Stimulated activated CD4-positive, alpha-beta T cell treated with anti-CD3 and anti-CD28 coated beads, Interleukin-4, amount 100 ng/mL, for 4 hours (primary cell): ENCODE data around the gene UBE2G2.
A peak's percentile ranks its signal among the peaks of the same experiment; 100 is the strongest.
"Not testable (repeated sequence)": the region's sequence is repeated elsewhere in the genome, so short reads cannot be mapped to it uniquely, and the experiment has no call there.

Experiments used
- DNase-seq, 2 experiments: peaks; one replicate each; pipeline ENCODE4 v3.0.0-alpha.2; 2020

Gene UBE2G2

DNA sequence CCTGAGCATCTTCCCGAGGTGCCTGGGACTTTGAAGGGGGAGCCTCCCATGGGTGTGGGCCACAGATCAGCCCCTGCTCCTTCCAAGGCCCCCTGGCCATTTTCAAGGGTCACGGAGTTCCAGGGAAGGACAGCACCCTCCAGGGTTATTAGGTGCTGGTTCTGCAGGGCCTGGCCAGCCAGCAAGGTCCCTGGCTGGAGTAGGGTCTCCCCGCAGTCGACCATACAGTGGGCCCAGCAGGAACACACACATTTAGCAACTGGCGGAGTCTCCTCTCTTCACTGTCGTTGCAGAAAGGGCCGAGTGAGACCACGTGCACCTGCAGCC is 34.0 kb upstream of the UBE2G2 start:
- DNase-seq, result no peak

DNA sequence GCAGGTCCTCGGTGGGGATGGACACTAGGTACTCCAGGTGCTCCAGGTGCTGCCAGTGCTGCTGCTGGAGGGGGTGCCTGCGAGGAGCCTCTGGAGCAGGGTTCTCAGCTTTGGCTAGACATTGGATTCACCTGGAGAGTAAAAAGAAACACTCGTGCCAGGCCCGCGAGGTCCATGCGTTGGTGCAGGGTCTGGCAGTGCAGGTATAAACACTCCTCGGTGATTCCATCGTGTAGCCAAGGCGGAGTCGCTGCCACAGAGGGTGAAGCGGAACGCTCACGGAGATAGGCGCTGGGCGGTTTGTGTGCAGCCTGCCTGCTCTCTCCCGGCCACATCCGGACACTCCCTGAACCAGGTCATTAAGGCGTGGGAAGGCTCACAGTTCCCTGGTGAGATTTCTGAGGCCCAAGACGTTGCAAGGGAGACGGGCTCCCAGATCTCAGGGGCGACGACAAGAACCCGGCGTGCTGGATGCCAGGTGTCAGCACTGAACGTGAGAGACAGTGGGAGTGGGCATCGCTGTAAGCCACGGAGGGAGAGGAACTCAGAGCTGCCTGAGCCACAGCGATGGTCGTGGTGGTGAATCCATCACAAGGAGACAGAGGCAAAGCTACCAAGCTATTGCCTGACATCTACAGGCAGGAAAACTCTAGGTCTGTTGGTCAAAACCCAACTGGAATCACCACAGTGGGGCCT is 33.5 kb upstream of the UBE2G2 start:
- no peak for DNase-seq

DNA sequence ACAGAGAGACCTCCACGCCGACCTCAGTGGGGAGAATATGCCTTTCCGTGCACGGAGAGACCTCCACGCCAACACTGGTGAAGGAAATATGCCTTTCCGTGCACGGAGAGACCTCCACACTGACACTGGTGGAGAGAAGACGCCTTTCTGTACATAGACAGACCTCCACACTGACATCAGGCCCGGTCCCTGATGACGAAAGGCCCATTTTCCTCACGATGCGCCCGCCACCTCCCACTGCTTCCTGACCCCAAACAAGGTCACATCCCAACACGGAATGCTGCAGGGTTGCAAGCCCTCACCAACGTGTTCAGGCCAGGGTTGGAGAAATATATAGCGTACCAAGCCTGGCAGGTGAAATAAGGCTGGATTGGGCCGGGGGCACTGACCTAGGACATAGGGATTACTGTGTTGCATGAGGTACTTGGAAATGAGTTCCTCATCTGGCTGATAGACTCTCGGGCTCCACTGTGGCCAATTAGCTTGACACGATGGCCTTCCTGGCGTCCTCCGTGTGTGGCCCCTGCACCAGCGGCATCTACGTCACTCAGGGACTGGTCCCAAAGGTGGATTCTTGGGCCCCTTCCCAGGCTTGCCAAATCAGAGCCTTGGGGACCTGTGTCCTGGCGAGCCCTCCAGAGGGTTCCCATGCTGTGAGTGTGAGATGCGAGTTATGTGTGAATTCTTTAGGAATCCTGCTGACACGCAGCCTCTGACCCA is 32.8 kb upstream of the UBE2G2 start:
- DNase-seq, result no peak

DNA sequence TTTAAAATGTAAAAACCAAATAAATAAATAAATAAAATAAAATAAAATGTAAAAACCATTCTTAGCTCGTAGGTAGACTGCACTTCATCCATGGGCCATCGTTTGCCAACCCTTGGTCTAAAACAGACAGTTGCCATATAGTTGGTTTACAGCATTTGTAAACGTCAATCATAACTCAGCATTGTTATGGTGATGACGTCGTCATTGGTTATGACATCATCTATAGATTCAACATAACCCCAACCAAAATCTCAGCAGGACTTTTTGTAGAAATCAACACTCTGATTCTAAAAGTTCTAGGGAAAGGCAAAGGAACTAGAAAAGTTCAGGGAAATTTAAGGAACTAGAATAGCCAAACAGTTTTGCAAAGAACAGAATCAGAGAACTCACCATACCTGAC is 32.0 kb upstream of the UBE2G2 start:
- no peak for DNase-seq

DNA sequence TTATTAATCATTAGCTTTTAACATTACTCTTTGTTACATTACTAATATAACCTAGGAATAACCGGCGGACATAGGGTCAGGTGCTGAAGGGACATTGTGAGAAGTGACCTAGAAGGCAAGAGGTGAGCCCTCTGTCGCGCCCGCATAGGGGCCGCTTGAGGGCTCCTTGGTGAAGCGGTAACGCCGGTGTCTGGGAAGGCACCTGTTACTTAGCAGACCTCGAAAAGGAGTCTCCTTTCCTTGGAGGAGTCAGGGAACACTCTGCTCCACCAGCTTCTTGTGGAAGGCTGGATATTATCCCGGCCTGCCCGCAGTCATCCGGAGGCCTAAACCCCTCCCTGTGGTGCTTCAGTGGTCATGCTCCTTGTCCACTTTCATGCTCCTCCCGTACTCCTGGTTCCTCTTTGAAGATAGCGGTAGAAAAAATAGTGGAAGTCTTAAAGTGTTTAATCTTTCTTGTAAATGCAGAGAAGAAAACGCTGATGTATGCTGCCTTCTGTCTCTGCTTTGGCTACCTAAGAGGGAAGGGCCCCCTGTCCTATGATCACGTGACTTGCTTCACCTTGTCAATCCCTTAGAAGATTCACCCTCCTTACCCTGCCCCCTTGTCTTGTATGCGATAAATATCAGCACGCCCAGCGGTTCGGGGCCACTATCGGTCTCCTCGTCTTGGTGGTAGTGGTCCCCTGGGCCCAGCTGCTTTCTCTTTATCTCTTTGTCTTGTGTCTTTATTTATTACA is 31.1 kb upstream of the UBE2G2 start:
- not testable (repeated sequence) for DNase-seq

DNA sequence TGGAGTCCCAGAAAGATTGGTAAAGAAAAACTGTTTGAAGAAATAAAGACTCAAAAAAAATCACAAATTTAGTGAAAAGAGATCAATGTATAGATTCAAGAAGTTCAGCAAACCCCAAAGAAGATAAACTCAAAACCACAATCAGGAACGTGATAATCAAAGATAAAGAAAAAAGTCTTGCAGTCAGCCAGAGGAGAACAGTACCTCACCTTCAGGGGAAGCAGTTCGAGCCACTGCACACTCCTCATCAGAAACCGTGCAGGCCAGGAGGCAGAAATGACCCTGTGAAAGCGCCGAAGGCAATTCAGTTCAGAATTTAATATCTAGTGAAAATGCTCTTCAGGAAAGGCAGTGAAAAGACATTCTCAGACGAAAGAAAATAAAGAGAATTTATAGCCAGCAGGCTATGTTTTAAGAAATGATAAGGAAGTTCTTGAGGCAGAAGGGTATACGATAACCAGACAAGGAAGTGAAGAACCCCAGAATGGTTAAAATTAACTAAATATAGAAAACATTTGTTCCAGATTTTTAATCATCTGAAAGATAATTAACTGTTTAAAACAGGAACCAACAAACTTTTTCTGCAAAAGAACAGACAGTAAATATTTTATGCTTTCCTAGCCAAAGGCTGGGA is 29.7 kb upstream of the UBE2G2 start:
- no peak for DNase-seq

DNA sequence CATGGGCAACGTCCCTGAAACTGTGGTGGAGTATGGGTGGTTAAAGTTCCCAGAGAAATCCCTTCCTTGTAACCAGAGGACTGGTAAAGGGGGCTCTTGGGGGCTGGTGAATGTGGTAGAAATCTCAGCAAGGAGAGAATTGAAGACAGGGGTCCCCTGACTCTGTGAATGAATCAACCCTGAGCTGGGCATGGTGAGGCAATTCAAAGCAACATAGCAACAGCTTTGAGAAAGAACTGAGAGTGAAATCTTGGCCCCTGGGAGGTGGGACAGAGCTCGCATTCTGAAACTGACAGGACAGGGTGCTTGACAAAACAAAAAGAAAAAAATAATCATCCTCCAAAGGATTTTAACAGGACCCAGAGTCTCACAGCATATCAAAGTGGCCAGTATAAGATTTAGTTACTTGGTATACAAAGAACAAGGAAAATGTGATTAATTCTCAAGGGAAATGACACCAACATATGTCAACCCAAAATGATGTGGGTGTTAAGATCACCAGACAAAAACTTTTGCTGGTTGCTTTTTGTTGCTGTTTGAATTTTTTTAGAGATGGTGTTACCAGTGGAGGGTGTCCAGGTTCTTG is 28.0 kb upstream of the UBE2G2 start:
- no peak for DNase-seq

DNA sequence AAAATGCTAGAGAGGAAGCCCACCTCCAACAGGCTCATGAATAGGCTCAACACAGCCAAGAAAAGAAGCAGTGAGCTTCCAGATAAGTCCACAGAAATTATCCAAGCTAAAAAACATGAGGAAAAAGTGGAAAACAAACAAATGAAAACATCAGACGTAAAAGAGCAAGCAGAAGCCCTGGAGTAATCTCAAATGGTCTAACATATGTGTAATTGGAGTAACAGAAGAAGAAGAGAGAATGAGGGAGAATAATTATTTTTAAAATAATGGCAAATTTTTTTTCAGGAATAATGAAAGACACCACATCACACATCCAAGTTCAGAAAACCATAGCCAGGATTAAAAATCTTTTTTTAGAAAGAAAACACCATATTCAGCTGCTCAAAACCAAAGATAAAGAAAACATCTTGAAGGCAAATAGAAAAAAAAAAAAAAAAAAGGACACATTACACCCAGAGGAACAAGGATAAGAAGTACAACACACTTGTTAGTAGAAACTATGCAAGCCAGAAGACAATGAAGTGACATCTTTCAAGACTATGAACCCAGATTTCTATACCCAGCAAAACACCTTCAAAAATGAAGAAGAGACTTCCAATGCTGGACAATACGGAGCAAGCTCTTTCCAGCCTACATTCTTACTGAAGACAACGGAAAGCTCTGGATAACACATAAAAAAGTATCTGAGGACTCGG is 26.9 kb upstream of the UBE2G2 start:
- no peak for DNase-seq

DNA sequence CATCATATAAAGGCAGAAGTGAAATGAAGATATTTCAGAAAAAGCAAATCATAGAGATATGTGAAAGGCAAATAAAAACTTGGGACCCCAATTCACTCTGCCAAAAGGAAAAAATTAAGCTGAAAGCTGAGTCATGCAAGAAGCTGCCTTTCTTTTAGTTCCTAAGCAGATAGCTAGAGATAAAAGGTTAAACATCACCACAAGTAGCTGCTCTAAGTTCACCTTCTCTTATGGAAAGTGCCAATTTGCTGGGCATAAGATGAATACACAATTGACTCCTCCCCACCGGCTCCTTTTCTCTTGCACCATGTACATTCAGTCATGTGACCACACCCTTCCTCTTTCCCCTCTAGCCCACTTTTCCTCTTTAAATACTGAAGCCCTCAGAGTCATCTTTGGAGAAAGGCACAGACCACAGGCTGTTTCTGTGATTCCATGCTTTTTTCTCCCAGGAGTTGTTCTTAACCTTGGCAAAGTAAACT is 21.6 kb upstream of the UBE2G2 start:
- DNase-seq, result no peak

DNA sequence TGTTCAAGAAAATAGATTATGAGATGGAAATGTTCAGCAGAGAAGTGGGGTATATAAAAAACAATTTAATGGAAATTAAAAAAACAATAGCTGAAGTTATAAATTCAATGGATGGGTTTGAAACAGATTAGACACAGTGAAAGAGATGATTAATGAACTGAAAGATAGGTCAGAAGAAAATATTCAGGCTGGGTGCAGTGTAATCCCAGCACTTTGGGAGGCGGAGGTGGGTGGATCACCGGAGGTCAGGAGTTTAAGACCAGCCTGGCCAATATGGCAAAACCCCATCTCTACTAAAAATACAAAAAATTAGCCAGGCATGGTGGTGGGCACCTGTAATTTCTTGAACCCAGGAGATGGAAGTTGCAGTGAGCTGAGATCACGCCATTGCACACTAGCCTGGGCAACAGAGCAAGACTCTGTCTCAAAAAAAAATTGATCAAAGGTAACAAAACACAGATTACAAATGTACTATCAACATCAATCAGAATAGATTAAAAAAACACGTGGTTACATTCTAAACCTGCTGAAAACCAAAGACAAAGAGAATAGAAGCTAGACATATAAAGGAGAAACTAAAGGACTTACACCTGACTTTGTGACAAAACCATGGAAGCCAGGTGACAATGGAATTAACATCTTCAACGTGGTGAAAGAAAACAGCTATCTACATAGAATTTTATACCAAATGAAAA is 21.0 kb upstream of the UBE2G2 start:
- no peak for DNase-seq

DNA sequence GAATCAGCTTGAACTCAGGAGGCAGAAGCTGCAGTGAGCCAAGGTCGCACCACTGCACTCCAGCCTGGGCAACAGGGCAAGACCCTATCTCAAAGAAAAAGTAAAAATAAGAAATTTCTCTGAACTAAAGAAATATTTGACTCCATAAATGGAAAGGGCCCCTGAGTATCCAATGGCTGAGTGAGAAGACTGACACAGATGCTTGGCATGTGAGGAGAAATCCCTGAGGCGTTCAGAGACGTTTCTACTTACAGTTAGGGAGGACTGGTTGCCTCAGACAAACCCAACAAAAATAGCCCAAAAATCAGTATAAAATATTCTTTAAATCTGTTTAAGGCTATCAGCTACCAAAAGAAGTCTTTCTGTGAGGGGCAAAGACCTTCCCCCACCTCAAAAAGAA is 19.2 kb upstream of the UBE2G2 start:
- DNase-seq, result no peak

DNA sequence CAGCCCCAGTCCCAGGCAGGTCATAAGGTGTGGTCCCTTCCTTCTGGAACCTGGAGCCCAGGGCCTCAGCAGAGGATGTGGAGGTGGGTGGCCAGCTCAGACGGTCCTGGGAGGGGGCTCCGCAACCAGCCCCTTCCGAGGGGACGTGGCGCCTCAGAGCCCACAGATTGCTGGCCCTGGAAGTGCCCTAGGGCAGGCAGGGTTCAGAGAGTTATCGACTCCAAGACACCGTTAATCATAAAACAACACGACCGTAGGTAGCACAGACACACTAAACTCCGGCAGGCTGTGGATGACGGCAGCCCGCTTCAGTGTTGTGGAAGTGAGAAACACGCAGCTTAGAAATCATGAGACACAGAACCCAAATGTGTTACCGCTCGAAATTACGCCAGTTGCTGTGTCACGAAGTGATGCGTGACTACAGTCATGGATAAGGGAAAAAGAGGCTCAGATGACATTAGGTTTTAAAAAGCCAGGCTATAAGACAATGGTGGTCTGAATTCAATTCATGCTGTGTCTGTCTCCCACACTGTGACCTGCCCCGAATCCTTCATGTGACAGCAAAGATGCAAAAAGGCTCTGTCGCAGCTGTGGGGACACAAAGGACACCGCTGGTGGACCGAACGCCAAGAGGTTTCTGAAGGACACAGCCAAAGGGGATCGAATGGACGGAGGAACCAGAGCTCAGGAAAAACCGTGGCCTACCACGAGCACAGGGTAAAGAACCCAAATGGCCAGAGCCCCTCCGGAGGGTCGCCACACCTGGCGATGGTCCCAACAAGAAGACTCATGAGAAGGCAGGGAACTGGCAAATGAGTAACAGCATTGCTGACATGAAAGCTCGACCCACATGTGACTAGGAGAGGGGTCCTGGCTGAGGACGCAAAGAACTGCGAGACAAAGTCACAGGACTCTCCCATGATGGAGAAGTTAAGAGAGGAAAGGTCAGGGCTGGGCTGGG is 17.9 kb upstream of the UBE2G2 start:
- no peak for DNase-seq

DNA sequence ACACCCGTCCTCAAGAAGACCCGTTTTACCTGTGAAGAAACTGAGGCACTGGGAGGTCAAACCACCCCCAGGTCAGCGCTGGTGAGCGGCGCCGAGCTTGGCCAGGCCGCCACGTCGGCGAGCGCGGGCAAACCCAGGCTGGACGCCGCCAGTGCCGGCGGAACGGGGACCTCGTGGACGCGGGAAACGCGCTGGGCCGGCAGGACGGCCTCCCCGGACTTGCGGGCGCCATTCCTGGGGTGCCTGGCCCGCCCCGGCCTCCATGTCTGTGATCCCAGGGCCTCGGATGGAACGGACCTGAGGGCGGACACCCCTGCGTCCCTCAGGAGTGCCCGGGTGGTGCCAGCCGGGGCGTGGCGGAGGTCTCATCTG is 17.0 kb upstream of the UBE2G2 start:
- peak in 1 of 2 experiments; percentile 9 for DNase-seq

DNA sequence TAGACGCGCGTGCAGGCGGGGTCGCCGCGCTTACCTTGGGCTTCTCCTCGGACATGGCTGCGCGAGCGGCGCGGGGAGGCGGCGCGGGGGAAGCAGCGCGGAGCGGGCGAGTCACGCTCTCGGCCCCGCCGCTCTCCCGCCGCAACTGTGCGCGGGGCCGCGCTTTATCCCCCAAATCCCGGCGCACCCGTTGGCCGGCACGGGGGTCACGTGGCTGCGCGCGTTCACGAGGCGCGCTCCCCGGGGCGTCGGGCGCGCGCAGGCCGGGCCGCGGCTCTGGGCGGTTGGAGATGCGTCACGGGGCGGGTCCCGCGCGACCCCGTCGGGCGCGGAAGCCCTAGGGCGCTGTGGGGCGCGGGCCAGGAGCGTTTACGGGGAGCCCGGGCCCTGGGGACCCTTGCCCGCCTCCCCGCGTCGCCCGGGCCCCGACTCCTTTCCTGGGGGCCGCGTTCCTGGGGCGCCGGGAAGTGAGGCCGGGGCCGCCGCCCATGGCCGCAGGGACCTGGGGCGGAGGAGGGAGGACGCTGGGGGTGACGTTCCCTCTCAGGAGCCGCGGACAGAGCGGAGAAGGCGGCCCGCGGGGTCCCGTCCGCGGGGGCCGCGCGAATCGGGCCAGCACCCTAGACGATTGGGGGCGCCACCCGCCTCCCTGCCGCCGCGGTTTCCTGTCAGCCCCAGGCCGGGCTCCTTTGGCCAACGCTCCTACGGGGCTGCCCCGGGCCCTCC is 16.5 kb upstream of the UBE2G2 start, which contains the start of gene SUMO3:
Gene SUMO3, minus strand, starts transcription at position 149 of the 726 bp plus-strand sequence. Its CDS starts 94 bp downstream, at position 55.
- DNase-seq, result peak; percentile 80 to 84

DNA sequence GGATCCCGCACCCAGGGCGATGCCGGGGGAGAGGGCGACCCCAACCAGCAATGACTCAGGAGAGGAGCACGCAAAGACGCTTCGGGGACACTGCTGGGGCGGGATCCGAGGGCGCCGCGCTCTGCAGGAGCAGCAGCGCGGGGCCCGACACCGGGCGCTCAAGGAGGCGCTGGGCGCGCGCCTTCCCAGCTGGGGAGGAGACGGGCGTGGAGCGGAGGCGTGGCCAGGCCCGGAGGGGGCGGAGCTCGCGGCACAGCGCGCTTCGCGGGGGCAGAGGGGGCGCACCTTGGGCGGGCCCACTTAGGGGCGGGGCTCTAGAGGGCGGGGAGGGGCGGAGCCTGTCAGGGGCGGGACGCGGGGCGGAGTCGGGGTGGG is 15.9 kb upstream of the UBE2G2 start:
- peak; percentile 90 to 95 for DNase-seq

DNA sequence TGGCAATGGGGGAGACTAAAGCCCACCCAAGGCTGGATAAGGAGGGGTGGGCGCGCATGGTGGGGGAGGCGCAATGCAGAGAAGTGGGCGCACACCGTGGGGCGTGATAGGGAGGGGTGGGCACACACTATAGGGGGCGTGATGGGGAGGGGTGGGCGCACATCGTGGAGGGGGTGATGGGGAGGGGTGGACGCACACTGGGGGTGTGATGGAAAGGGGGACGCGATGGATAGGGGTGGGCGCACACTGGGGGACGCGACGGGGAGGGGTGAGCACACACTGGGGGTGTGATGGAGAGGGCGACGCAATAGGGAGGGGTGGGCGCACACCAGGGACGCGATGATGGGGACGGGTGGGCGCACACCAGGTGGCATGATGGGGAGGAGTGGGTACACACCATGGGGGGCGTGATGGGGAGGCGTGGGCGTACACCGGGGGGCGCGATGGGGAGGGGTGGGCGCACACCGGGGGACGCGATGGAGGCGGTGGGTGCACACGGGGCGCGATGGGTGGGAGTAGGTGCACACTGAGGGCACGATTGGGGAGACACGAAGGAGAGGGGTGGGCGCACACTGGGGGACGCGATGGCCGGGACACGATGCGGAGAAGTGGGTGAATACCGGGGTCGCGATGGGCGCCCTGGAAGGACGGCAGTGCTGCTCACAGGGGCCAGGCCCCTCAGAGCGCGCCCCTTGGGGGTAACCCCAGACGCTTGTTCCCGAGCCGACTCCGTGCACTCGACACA is 15.3 kb upstream of the UBE2G2 start:
- no peak for DNase-seq

DNA sequence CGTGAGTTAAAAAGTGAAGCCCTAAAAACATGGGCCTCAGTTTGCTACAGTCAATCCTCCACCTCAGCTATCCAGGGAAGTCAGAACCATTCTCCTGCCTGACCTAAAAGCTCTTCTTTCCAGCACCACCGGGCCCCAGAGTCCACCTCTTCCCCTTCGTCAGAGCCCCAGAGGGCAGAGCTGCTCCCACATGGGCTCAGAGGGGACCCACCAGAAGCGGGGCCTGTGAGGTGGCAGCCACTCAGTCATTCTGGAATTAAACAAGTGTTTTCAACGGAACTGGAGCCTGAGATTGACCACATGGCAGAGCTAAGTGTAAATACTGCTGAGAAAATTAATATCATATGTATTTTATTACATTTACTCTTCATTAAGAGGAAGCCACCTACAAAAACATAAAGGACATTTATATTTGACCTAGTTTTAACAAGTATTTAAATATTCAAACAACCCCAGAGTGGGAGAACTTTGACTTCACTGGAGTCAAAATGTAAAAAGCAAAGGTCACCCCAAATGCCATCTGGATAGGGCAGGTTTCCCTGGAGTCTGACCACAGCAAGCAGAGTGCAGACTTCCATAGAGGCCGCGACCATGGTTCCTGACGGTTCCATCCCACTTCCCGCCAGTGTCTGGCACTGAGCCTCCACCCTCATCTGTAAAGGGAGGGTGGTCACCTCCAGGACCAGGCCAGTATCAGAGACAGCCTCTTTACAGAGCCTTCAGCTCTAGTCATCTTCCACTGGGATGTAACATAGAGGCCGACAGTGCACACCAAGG is 14.4 kb upstream of the UBE2G2 start:
- DNase-seq, result no peak

DNA sequence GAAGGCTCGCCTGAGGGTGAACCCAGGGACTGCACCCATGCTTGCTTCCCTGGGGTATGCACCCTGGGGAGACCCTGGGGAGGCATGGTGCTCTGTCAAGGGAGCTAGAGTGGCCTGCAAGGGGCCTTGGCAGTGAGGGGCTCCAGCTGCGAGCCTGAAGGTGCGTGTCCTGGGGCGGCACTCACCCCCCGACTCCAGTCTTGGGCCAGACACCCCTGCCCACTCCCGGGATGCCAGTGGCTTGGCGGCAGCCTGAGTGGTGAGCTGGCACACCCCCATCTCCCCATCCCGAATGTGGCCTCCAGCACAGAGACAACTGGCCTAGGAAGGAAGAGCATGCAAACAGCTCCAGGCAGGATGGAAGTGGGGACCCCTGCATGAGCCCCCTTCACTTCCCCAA is 13.6 kb upstream of the UBE2G2 start:
- no peak for DNase-seq
